ENCODE measurements around the gene DHFR.

DNA sequence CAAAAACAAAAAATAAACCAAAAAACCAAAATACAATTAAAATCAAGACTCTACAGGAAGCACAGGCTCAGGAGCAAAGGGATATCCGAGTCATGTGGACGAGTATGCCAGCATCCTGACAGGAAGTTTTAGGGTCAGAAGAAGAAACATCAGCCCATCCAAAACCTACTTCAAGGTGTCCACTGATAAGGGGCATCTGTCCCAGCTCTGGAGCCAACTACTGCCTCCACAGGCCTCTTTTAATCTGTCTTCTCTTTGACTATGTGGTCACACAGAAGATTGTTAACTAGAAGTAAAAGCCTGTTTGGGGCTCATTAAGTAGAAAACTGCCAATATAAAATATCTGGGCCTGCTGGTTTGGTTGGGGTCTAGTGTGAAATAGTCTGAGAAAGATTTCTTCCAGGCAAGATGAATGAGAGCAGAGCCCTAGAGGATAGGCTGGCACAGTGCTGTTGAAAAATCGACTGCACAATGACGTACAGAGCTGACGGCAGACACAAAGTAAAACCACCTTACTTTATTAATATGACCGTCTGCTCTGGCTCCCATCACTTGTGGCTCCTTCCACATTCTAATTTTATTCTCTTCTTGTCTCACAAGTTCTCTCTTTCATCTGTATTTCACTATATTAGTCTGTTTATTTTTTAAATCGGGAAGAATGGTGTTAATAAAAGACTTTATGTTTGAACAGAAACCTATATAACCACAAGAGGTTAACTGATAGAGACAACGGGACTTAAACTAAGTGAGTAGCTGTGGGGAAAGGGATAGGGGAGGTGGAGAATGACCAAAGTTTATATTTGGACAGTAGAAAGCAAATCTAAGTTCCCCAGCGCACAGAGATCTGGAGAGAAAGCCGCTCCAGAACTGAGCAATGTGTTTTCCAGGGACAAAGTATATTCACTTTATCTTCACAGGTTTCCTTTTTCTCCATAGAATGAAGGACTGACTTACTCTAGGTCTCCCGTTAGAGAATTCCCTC, 23.2 kb downstream of the DHFR start:
- TF ChIP-seq POLR2A (IDR thresholded peaks at IDR 0.05), result no peak
- no peak for TF ChIP-seq CTCF (IDR thresholded peaks at IDR 0.05)

Data from thyroid gland (tissue), 4 donors.